GM12875 (cell line): ENCODE results near the gene SPAG7.

Source experiments
- H3K4me3 ChIP-seq: one replicate; pipeline ENCODE4 v1.5.1; 2011; ENCODE audit warnings: low read depth, low read length, control low read depth
- TF ChIP-seq, protein P1 (sequence below): IDR thresholded peaks from 2 replicates; pipeline ENCODE4 v1.5.1; 2011; ENCODE audit warnings: low read depth, mild to moderate bottlenecking, control low read depth, inconsistent platforms, low read length, moderate library complexity, borderline replicate concordance; ENCODE audit not compliant: insufficient read depth

Gene SPAG7

DNA sequence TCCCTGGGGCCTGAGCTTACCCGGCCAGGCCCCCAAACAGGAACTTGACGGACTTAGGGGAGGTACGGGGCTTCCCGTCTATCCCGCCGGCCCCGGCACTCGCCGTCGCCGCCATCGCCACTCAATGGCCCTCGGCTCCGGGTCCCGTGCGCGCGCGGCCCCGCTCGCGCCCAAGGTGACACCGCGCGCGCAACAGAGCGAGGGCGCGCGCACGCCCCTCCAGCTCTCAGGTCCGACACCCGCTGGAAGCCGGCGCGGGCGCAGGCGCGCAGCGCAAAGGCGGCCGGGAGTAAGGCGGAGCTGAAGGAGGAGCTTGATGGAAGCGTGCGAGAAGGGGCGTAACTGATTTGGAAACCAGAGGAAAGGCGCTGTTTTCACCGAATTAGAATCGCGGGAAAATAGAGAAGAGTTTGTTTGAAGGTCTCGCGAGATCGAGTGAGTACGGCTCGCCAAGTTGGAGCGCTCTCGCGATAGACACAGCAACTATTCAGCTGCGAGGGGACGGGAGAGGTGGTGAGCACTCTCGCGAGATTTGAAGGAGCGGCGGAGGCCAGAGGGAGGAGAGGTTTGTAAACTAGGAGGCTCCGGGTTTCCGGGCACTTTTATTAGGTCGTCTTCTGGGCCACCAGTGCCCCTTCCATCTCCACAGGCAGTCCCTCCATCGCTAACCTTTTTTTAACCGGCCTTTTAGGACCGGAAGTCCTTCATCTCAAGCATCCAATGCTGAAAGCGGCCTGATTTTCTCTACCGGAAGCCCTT is 27.6 kb downstream of the SPAG7 start, which contains the start of the genes RNF167 and SLC25A11:
Gene RNF167, plus strand, starts transcription at position 473 of the 759 bp plus-strand sequence. CDS start 642 bp downstream, outside the sequence.
Gene SLC25A11, minus strand, starts transcription at position 251 of the 759 bp plus-strand sequence. Its CDS starts 136 bp downstream, at position 115.
- peak within 1 kb of the TSS; percentile 99 for H3K4me3 ChIP-seq
- TF ChIP-seq, protein P1, sequence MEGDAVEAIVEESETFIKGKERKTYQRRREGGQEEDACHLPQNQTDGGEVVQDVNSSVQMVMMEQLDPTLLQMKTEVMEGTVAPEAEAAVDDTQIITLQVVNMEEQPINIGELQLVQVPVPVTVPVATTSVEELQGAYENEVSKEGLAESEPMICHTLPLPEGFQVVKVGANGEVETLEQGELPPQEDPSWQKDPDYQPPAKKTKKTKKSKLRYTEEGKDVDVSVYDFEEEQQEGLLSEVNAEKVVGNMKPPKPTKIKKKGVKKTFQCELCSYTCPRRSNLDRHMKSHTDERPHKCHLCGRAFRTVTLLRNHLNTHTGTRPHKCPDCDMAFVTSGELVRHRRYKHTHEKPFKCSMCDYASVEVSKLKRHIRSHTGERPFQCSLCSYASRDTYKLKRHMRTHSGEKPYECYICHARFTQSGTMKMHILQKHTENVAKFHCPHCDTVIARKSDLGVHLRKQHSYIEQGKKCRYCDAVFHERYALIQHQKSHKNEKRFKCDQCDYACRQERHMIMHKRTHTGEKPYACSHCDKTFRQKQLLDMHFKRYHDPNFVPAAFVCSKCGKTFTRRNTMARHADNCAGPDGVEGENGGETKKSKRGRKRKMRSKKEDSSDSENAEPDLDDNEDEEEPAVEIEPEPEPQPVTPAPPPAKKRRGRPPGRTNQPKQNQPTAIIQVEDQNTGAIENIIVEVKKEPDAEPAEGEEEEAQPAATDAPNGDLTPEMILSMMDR = no peak

DNA sequence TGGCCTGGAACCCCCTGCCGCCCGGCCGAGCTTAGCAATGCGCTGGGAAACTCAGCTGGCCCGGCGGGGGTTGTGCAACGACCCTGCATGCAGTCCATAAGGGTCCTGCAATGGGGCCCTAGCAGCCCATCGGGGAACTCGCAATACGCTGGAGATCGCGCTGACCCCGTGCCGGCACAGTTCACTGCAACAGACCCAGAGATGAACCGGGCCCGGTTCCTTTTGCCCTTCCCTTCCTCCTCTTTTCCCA is 28.1 kb downstream of the SPAG7 start:
- peak overlapping the region; percentile 99 for H3K4me3 ChIP-seq
- TF ChIP-seq, protein P1 = no peak

DNA sequence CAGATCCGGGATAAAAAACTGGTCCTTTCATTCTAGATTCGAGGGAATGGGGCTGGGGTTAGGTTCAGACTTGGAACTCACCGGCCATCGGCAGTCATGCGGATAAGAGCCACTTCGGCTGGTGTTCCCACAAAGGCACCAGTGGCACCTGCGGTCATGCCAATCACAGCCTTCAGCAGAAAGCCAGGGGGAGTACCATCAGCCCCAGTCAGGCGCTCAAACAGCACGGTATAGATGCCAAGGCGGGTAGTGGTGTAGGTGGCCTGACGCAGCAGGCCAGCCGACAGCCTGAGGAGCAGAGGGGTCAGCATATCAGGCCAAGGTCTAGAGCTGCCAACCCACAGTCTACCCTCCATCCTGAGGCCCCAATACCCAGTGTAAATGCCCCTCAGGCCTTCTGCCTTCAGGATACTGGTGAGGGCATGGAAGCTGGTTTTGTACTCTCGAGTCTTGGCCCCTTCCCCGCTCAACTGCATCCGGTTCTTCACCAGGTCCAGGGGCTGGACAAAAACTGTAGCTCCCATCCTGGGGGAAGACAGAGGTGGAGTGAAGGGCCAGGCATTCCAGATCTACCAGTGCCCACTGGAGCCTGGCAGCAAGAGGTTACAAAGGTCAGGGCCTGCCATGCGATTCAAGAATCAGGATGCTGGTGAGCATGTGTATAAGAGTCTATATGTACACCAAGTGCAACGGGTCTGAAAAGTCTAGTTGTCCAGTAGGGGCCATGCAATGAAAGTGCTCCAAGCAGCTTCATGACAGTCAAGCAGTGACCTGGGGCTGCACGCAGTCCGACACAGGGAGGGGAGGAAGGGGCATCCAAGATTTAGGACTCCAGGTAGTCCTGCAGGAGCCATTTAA is 28.7 kb downstream of the SPAG7 start:
- peak overlapping the region; percentile 99 for H3K4me3 ChIP-seq
- TF ChIP-seq, protein P1 = no peak

DNA sequence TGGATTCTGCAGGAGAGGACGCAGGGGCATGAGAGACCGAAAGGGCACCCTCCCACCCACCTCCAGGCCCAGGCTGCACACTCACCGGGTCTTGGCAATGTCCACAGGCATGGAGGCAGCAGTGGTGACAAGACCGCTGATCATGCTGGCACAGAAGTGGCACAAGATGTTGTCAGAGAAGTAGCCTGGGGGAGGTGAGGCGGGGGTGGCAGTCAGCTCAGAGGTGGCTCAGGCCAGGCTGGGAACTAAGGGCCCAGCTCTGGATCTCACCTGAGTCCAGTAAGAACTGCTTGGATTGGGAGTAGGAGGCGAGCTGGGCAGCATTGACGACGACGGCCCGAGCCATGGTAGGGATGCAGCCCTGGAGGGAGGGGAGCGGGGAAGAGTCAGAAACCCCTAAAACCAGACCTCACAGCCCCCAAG is 29.5 kb downstream of the SPAG7 start:
- TF ChIP-seq, protein P1 = no peak
- H3K4me3 ChIP-seq = no peak overlapping the region

DNA sequence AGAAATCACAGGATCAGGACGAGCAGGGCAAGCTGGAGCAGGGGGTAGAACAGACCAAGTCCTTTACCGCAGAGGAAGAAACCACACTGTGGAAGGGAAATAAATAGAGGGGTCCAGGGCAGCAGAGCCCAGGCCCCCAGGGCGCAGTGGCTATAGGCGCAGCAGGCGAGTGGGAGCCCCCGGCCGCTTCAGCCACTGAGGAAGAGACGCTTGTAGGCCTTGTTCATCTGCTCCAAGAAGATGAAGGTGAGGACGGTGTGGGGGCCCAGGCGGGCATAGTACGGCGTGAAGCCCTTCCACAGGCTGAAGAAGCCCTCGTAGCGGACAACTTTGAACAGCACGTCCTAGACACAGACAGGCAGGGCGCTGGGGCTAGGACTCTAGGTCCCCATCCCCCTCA is 30.1 kb downstream of the SPAG7 start:
- TF ChIP-seq, protein P1 = no peak
- H3K4me3 ChIP-seq = no peak overlapping the region

DNA sequence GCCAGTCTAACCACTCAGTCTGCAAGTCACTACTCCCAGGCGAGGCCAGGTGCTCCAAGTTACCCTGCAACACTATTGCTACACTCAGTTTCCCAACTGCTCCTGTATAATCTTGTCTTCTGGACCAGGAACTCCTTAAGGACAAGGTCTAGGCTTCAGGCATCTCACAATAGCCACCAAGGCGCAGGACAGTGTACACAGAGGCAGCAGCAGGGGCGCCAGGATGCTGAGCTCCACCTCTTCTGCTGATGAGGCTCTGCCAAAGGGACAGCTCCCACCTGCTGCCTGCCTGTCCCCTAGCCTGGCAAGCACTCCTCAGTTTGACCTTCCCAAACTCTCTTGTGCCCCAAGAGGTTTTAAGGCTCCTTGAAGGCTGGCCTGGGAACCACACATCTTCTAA is 31.2 kb downstream of the SPAG7 start:
- TF ChIP-seq, protein P1 = no peak
- no peak overlapping the region for H3K4me3 ChIP-seq
